Keratinocyte (primary cell): ENCODE measurements around the gene SMURF1. TPM values are rescaled to one million over a fixed set of nuclear protein-coding genes. Genes with fewer than 3 reads are reported as not detected.

Source experiments
- DNase-seq: peaks from one replicate; pipeline ENCODE4 v3.0.0-alpha.2; 2011; ENCODE audit warnings: low read depth, missing footprints, low spot score
- FAIRE-seq: peaks from 2 replicates; lab custom pipeline; 2011; peaks lifted over from hg19 to GRCh38; lab: Jason Lieb, UNC
- H2AFZ ChIP-seq: 2 replicates; pipeline ENCODE4 v1.6.0; 2012; ENCODE audit warnings: low read length, control low read depth, inconsistent platforms; ENCODE audit not compliant: control insufficient read depth
- H3K27ac ChIP-seq: 2 replicates; pipeline ENCODE4 v1.5.1; 2011; ENCODE audit warnings: low read length; ENCODE audit not compliant: control insufficient read depth, insufficient read depth
- H3K27me3 ChIP-seq: 3 replicates; pipeline ENCODE4 v1.6.0; 2011; ENCODE audit warnings: low read length; ENCODE audit not compliant: control insufficient read depth, insufficient read depth; ENCODE audit errors: extremely low read depth
- H3K36me3 ChIP-seq, 2 experiments: 2 replicates in 1 of 2; 3 replicates in 1 of 2; pipeline ENCODE4 v1.5.1; 2011; ENCODE audit warnings: low read length in 2 of 2, mild to moderate bottlenecking in 1 of 2; ENCODE audit not compliant: control insufficient read depth in 2 of 2, insufficient read depth in 2 of 2; ENCODE audit errors: extremely low read depth in 1 of 2
- H3K4me1 ChIP-seq: 3 replicates; pipeline ENCODE4 v1.5.1; 2011; ENCODE audit warnings: low read length; ENCODE audit not compliant: control insufficient read depth, insufficient read depth; ENCODE audit errors: extremely low read depth
- H3K4me2 ChIP-seq: 3 replicates; pipeline ENCODE4 v1.6.0; 2011; ENCODE audit warnings: low read depth, low read length; ENCODE audit not compliant: control insufficient read depth, insufficient read depth; ENCODE audit errors: extremely low read depth
- H3K4me3 ChIP-seq, 3 experiments: fragments of 200-600 bp in 1 of 3; sonication (generic) in 1 of 3; 2 replicates in 2 of 3; 3 replicates in 1 of 3; pipeline ENCODE4 v1.5.1; 2011 to 2016; ENCODE audit warnings: low read length in 3 of 3, mild to moderate bottlenecking in 3 of 3, control low read depth in 2 of 3, inconsistent platforms in 1 of 3, low read depth in 1 of 3, mixed read lengths in 1 of 3, mixed run types in 1 of 3, moderate library complexity in 1 of 3; ENCODE audit not compliant: control insufficient read depth in 2 of 3, insufficient read depth in 2 of 3; ENCODE audit errors: extremely low read depth in 1 of 3
- H3K79me2 ChIP-seq: 2 replicates; pipeline ENCODE4 v1.6.0; 2012; ENCODE audit warnings: low read length; ENCODE audit not compliant: control insufficient read depth, insufficient read depth
- H3K9ac ChIP-seq: 3 replicates; pipeline ENCODE4 v1.6.0; 2011; ENCODE audit warnings: low read length; ENCODE audit not compliant: control insufficient read depth, insufficient read depth; ENCODE audit errors: extremely low read depth
- H3K9me1 ChIP-seq: 3 replicates; pipeline ENCODE4 v1.6.0; 2011; ENCODE audit warnings: low read length; ENCODE audit not compliant: control insufficient read depth, insufficient read depth; ENCODE audit errors: extremely low read depth
- H3K9me3 ChIP-seq: 2 replicates; pipeline ENCODE4 v1.5.1; 2012; ENCODE audit warnings: low read depth, low read length; ENCODE audit not compliant: control insufficient read depth
- H4K20me1 ChIP-seq: 3 replicates; pipeline ENCODE4 v1.6.0; 2011; ENCODE audit warnings: low read length; ENCODE audit not compliant: control insufficient read depth, insufficient read depth; ENCODE audit errors: extremely low read depth
- EZH2 ChIP-seq: IDR thresholded peaks from one replicate; pipeline ENCODE4 v1.6.1; 2012; ENCODE audit warnings: inconsistent platforms, mild to moderate bottlenecking, low read length, moderate library complexity
- dilution Hi-C: fragments of 300-500 bp; cut with MboI; formaldehyde crosslinking; loops from one replicate; pipeline ENCODE4 v1.7.0; 2020; ENCODE audit warnings: low sequenced_read_pairs; ENCODE audit not compliant: extremely low pct_ligation_motif_present
- polyA plus RNA-seq, 5 experiments: library from polyadenylated mRNA; depleted of rRNA in 3 of 5; stranded (reverse) in 3 of 5; stranded (forward) in 1 of 5; unstranded in 1 of 5; fragments of >200 nt; gene quantifications; 1 replicate in 1 of 5; 2 replicates in 3 of 5; 3 replicates in 1 of 5; pipeline versions ENCODE4 v1.2.1 to v1.2.3, GENCODE V29; 2011 to 2012; ENCODE audit warnings: missing spikeins in 2 of 5, low read depth in 1 of 5, low replicate concordance in 1 of 5
- TF ChIP-seq, protein P1 (sequence below), 3 experiments: IDR thresholded peaks in 1 of 3; conservative IDR thresholded peaks in 1 of 3; optimal IDR thresholded peaks in 1 of 3; 2 replicates in 2 of 3; 3 replicates in 1 of 3; pipeline versions ENCODE3 to v1.5.1; 2011; ENCODE audit warnings: low read length in 3 of 3, mild to moderate bottlenecking in 3 of 3, moderate library complexity in 2 of 3, control low read depth in 1 of 3, inconsistent platforms in 1 of 3; ENCODE audit not compliant: insufficient read depth in 2 of 3; ENCODE audit errors: extremely low read depth in 1 of 3

SMURF1 gene
- polyA plus RNA-seq, 1 donor (not counting 4 experiments of a cell fraction or from before 2014, with no cell fraction given) = 22.2 TPM

- DNase-seq = no peak
Observed at GRCh38 chr7:99090771-99091542, 53.0 kb downstream of the SMURF1 start.

DNA sequence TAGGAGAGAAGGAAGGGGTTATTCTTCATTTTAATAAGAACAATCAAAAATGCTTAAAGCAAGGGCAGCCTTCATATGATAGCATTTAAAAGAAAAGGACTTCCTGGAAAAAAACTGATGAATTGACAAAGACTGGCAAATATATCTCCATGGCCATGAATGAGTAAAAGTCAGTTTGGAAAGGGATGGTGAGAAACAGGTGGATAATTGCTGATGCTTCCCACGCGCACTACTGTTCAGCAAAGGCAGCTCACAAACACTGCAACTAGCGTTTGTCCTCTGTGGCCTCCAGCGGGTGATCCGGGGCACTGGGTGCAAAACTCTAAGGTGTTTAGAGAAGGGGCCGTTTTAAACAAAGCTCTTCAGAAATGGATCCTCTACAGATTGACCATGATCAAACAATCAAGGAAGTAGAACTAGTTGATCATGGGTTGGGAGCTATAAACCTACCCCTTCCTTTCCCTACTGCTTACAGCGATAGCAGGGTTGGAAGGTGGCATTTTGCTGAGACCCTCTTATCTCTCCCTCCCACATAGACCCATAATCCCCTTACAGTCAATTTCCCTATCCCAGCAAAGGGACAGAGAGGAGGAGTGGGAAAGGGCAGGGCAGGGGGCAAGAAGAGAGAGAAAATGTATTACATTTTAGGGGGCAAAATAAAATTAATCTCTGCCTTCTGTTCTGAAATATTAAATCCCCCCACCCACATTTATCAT lies 53.8 kb downstream of the SMURF1 start:
- no peak for FAIRE-seq
- no peak for TF ChIP-seq EZH2
- TF ChIP-seq, protein P1, sequence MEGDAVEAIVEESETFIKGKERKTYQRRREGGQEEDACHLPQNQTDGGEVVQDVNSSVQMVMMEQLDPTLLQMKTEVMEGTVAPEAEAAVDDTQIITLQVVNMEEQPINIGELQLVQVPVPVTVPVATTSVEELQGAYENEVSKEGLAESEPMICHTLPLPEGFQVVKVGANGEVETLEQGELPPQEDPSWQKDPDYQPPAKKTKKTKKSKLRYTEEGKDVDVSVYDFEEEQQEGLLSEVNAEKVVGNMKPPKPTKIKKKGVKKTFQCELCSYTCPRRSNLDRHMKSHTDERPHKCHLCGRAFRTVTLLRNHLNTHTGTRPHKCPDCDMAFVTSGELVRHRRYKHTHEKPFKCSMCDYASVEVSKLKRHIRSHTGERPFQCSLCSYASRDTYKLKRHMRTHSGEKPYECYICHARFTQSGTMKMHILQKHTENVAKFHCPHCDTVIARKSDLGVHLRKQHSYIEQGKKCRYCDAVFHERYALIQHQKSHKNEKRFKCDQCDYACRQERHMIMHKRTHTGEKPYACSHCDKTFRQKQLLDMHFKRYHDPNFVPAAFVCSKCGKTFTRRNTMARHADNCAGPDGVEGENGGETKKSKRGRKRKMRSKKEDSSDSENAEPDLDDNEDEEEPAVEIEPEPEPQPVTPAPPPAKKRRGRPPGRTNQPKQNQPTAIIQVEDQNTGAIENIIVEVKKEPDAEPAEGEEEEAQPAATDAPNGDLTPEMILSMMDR (optimal IDR thresholded peaks at IDR 0.05 in 1 of 3, IDR thresholded peaks at IDR 0.05 in 1 of 3, conservative IDR thresholded peaks at IDR 0.05 in 1 of 3; ENCODE audit: extremely low read depth in 1 of 3, insufficient read depth in 2 of 3, low read length in 3 of 3) = no peak
- H3K4me2 ChIP-seq = no peak overlapping the region
- no peak overlapping the region for H3K4me3 ChIP-seq
- peaks cover 92% of the 10 kb centered on the region for H3K79me2 ChIP-seq
- H3K27me3 ChIP-seq = no peaks in the 10 kb centered on the region
- dilution Hi-C loops = no loop called here
- H3K9me3 ChIP-seq = no peaks in the 10 kb centered on the region
- peaks cover 6% of the 10 kb centered on the region for H3K4me1 ChIP-seq
- H4K20me1 ChIP-seq = peaks cover 14% of the 10 kb centered on the region
- H3K9me1 ChIP-seq = peaks cover 3% of the 10 kb centered on the region
- no peak overlapping the region for H3K27ac ChIP-seq
- DNase-seq = no peak
- H2AFZ ChIP-seq = no peak overlapping the region
- peaks cover 0 to 2% of the 10 kb centered on the region in 2 experiments for H3K36me3 ChIP-seq
- no peak overlapping the region for H3K9ac ChIP-seq

More at GRCh38 chr7:99090771-99091542, 53.0 kb downstream of the SMURF1 start:
- H3K4me1 ChIP-seq = peaks cover 7% of the 10 kb centered on the region
- no peaks in the 10 kb centered on the region for H3K9me3 ChIP-seq
- peaks cover 3% of the 10 kb centered on the region for H3K9me1 ChIP-seq
- peak overlapping the region; percentile 17 for H3K27ac ChIP-seq
- dilution Hi-C loops = no loop called here
- H3K79me2 ChIP-seq = peaks cover 93% of the 10 kb centered on the region
- FAIRE-seq = no peak
- H3K36me3 ChIP-seq = peaks cover 0 to 2% of the 10 kb centered on the region in 2 experiments
- no peaks in the 10 kb centered on the region for H3K27me3 ChIP-seq
- H3K4me2 ChIP-seq = no peak overlapping the region
- peaks cover 11% of the 10 kb centered on the region for H4K20me1 ChIP-seq
- TF ChIP-seq, protein P1 (optimal IDR thresholded peaks at IDR 0.05 in 1 of 3, IDR thresholded peaks at IDR 0.05 in 1 of 3, conservative IDR thresholded peaks at IDR 0.05 in 1 of 3; ENCODE audit: extremely low read depth in 1 of 3, insufficient read depth in 2 of 3, low read length in 3 of 3) = no peak
- no peak for TF ChIP-seq EZH2
- no peak overlapping the region for H2AFZ ChIP-seq
- no peak overlapping the region for H3K9ac ChIP-seq
- no peak overlapping the region for H3K4me3 ChIP-seq
